SK-N-SH (cell line): ENCODE data around the gene ANKS1B. TPM values are rescaled to one million over a fixed set of nuclear protein-coding genes. Genes with fewer than 3 reads are reported as not detected.

Source experiments
- CTCF ChIA-PET: fragments of 300-600, 350-600 bp; formaldehyde crosslinking; extraction: SDS; loops from one replicate; lab custom pipeline; 2021; lab: Yijun Ruan, JAX
- POLR2A ChIA-PET: fragments of 350-600 bp; sonication (Branson Sonifier 250); formaldehyde crosslinking; extraction: SDS; loops from one replicate; lab custom pipeline; 2020; ENCODE audit warnings: antibody characterized with exemption, inconsistent platforms; lab: Yijun Ruan, JAX
- DNase-seq: peaks from one replicate; pipeline ENCODE4 v3.0.0; 2012
- H2AFZ ChIP-seq: fragments of 200-600 bp; sonication (generic); 2 replicates; pipeline ENCODE4 v1.8.1; 2016; ENCODE audit warnings: antibody characterized with exemption, mild to moderate bottlenecking, low read depth
- H3F3A ChIP-seq: fragments of 200-600 bp; sonication (generic); replicated peaks from 2 replicates; pipeline ENCODE3; 2016; ENCODE audit warnings: antibody characterized with exemption, mild to moderate bottlenecking; ENCODE audit not compliant: insufficient read depth
- H3K27ac ChIP-seq, 2 experiments: fragments of 200-500 bp in 1 of 2; fragments of 200-600 bp in 1 of 2; sonication (Bioruptor generic) in 1 of 2; sonication (generic), shearing (Covaris generic) in 1 of 2; 2 replicates each; pipeline versions ENCODE4 v1.5.1 to v1.6.1; 2014 to 2016; ENCODE audit warnings: low read depth in 2 of 2, inconsistent platforms in 1 of 2, low read length in 1 of 2, mild to moderate bottlenecking in 1 of 2, mixed read lengths in 1 of 2
- H3K27me3 ChIP-seq: fragments of 200-600 bp; sonication (generic), shearing (Covaris generic); 2 replicates; pipeline ENCODE4 v1.6.1; 2016; ENCODE audit warnings: mixed run types; ENCODE audit not compliant: insufficient read depth
- H3K36me3 ChIP-seq, 2 experiments: fragments of 200-500 bp in 1 of 2; fragments of 200-600 bp in 1 of 2; sonication (Bioruptor generic) in 1 of 2; sonication (generic) in 1 of 2; replicated peaks in 1 of 2; 2 replicates each; pipeline versions ENCODE3 to v1.5.1; 2014 to 2016; ENCODE audit warnings: low read length in 1 of 2, mild to moderate bottlenecking in 1 of 2; ENCODE audit not compliant: insufficient read depth in 2 of 2, control insufficient read depth in 1 of 2
- H3K4me1 ChIP-seq, 2 experiments: fragments of 200-500 bp in 1 of 2; fragments of 200-600 bp in 1 of 2; sonication (Bioruptor generic) in 1 of 2; sonication (generic), shearing (Covaris generic) in 1 of 2; 2 replicates each; pipeline versions ENCODE4 v1.5.1 to v1.6.1; 2014 to 2016; ENCODE audit warnings: low read depth in 1 of 2, low read length in 1 of 2, mixed run types in 1 of 2; ENCODE audit not compliant: insufficient read depth in 2 of 2, control insufficient read depth in 1 of 2
- H3K4me2 ChIP-seq: fragments of 200-600 bp; sonication (generic), shearing (Covaris generic); 2 replicates; pipeline ENCODE4 v1.6.1; 2017; ENCODE audit warnings: mixed run types
- H3K4me3 ChIP-seq, 2 experiments: fragments of 200-500 bp in 1 of 2; fragments of 200-600 bp in 1 of 2; sonication (Bioruptor generic) in 1 of 2; sonication (generic), shearing (Covaris generic) in 1 of 2; 2 replicates each; pipeline versions ENCODE4 v1.5.1 to v1.8.1; 2014 to 2016; ENCODE audit warnings: low read depth in 2 of 2, inconsistent platforms in 1 of 2, low read length in 1 of 2, mild to moderate bottlenecking in 1 of 2, mixed read lengths in 1 of 2, moderate library complexity in 1 of 2
- H3K79me2 ChIP-seq: fragments of 200-600 bp; sonication (generic); 2 replicates; pipeline ENCODE4 v1.8.1; 2017; ENCODE audit warnings: mild to moderate bottlenecking; ENCODE audit not compliant: insufficient read depth
- H3K9ac ChIP-seq: fragments of 200-600 bp; sonication (generic); 2 replicates; pipeline ENCODE4 v1.6.1; 2017; ENCODE audit warnings: mixed run types
- H3K9me2 ChIP-seq: fragments of 200-600 bp; sonication (generic); 2 replicates; pipeline ENCODE4 v1.6.1; 2017; ENCODE audit warnings: mixed run types
- H3K9me3 ChIP-seq: fragments of 200-600 bp; sonication (generic); 2 replicates; pipeline ENCODE4 v1.6.1; 2017; ENCODE audit warnings: mixed run types, mild to moderate bottlenecking, moderate library complexity
- H4K20me1 ChIP-seq: fragments of 200-600 bp; sonication (generic); 2 replicates; pipeline ENCODE4 v1.6.1; 2017; ENCODE audit warnings: mild to moderate bottlenecking, mixed run types; ENCODE audit not compliant: insufficient read depth
- ELF1 ChIP-seq: IDR thresholded peaks from 2 replicates; pipeline ENCODE4 v1.4.0; 2012
- EP300 ChIP-seq, 2 experiments: IDR thresholded peaks; 2 replicates each; pipeline versions ENCODE4 v1.4.0 to v1.6.1; 2012; ENCODE audit warnings: borderline replicate concordance in 1 of 2, low read depth in 1 of 2, low read length in 1 of 2
- EZH2phosphoT487 ChIP-seq: fragments of 200-600 bp; sonication (generic); IDR thresholded peaks from 2 replicates; pipeline ENCODE4 v1.6.1; 2017; ENCODE audit warnings: low read depth, mixed run types, mild to moderate bottlenecking, antibody characterized with exemption, moderate library complexity, borderline replicate concordance
- FOSL2 ChIP-seq: IDR thresholded peaks from 2 replicates; pipeline ENCODE4 v1.4.0; 2012; ENCODE audit warnings: low read depth, mild to moderate bottlenecking, moderate library complexity, borderline replicate concordance
- FOXJ3 ChIP-seq: sonication (generic); formaldehyde crosslinking; IDR thresholded peaks from 2 replicates; pipeline ENCODE4 v1.5.1; 2020; ENCODE audit warnings: mild to moderate bottlenecking, missing genetic modification reagents
- FOXM1 ChIP-seq: IDR thresholded peaks from 2 replicates; pipeline ENCODE4 v1.4.0; 2012; ENCODE audit warnings: low read depth, mild to moderate bottlenecking
- GABPA ChIP-seq: IDR thresholded peaks from 2 replicates; pipeline ENCODE4 v1.4.0; 2012; ENCODE audit warnings: low read depth, mild to moderate bottlenecking
- GATA2 ChIP-seq: sonication (generic); formaldehyde crosslinking; IDR thresholded peaks from 2 replicates; pipeline ENCODE4 v1.5.0; 2020; ENCODE audit warnings: mild to moderate bottlenecking, missing genetic modification reagents
- MXI1 ChIP-seq: IDR thresholded peaks from 2 replicates; pipeline ENCODE4 v1.6.1; 2012; ENCODE audit warnings: mild to moderate bottlenecking, low read depth, low read length, improper control_type of control experiment
- NRF1 ChIP-seq: IDR thresholded peaks from 2 replicates; pipeline ENCODE4 v1.6.1; 2012; ENCODE audit warnings: low read depth, mild to moderate bottlenecking, low read length
- RCOR1 ChIP-seq: fragments of 150-350 bp; IDR thresholded peaks from 2 replicates; pipeline ENCODE4 v1.6.1; 2017; ENCODE audit warnings: antibody characterized with exemption, low read length
- RXRA ChIP-seq: IDR thresholded peaks from 2 replicates; pipeline ENCODE4 v1.4.0; 2012; ENCODE audit warnings: low read depth, mild to moderate bottlenecking, borderline replicate concordance
- SIN3A ChIP-seq: IDR thresholded peaks from 2 replicates; pipeline ENCODE4 v1.6.1; 2012; ENCODE audit warnings: low read depth, mild to moderate bottlenecking, low read length, moderate library complexity, borderline replicate concordance
- TCF12 ChIP-seq: IDR thresholded peaks from 2 replicates; pipeline ENCODE4 v1.4.0; 2012
- TEAD4 ChIP-seq: IDR thresholded peaks from 2 replicates; pipeline ENCODE4 v1.4.0; 2012; ENCODE audit warnings: mild to moderate bottlenecking, borderline replicate concordance; ENCODE audit not compliant: insufficient read depth
- YY1 ChIP-seq: IDR thresholded peaks from 2 replicates; pipeline ENCODE4 v1.4.0; 2012; ENCODE audit warnings: low read depth, mild to moderate bottlenecking
- WGBS: methylation state at CpG from one replicate; pipeline ENCODE4 v1.1.6; 2017; ENCODE audit warnings: low lambda C conversion rate; 5-methylcytosine and 5-hydroxymethylcytosine counted together
- polyA plus RNA-seq, 3 experiments: library from polyadenylated mRNA; depleted of rRNA; stranded (reverse); fragments of >200 nt; gene quantifications; 2 replicates each; pipeline ENCODE4 v1.2.3, GENCODE V29; 2012
- TF ChIP-seq, protein P1 (sequence below): IDR thresholded peaks from 2 replicates; pipeline ENCODE4 v1.6.1; 2012; ENCODE audit warnings: mild to moderate bottlenecking, low read depth, low read length, moderate library complexity
- TF ChIP-seq, protein P2 (sequence below): IDR thresholded peaks from 2 replicates; pipeline ENCODE4; 2012
- TF ChIP-seq, protein P3 (sequence below): IDR thresholded peaks from 2 replicates; pipeline ENCODE4 v1.4.0; 2012; ENCODE audit warnings: low read depth, borderline replicate concordance
- TF ChIP-seq, protein P4 (sequence below): IDR thresholded peaks from 2 replicates; pipeline ENCODE4 v1.4.0; 2012; ENCODE audit warnings: low read depth, borderline replicate concordance

The ANKS1B gene
- polyA plus RNA-seq, 1 of the 3 experiments (the other 2 are of a cell fraction), result 1.8 TPM

DNA sequence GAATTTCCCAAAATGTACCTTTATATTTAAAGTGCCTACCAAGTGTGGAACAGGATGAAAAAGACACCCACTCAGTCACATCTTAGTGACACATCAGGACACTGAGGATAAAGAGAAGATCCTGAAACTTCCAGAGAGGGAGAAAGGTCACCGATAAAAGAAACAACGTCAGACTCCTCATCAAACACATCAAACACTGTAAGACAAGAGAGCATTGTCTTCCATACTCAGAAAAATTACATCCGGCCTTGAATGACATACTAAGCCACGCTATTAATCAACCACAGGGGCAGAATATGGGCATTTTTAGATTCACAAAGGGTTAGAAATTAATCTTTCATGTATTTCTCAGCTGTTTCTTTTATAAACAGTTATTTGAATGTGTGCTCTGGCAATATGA lies 849.4 kb downstream of the ANKS1B start:
- Histone ChIP-seq H4K20me1 (no peaks in the 10 kb centered on the region), H3K79me2 (no peaks in the 10 kb centered on the region), H3K9me3 (no peaks in the 10 kb centered on the region), H3K27me3 (no peaks in the 10 kb centered on the region), H3K9ac (no peak overlapping the region), H2AFZ (no peak overlapping the region), H3F3A (no peaks in the 10 kb centered on the region), H3K4me3 (no peak overlapping the region), H3K27ac (no peak overlapping the region), H3K4me2 (no peak overlapping the region), H3K36me3 (no peaks in the 10 kb centered on the region), H3K4me1 (peaks cover 6 to 7% of the 10 kb centered on the region in 2 experiments; a peak in 2 of 4 replicates), H3K9me2 (no peaks in the 10 kb centered on the region)
- no peak for DNase-seq
- ChIA-PET POLR2A (no interaction called here), CTCF (no interaction called here)
- TF ChIP-seq FOXJ3 (CRISPR knock-in tag) (no peak), TCF12 (no peak), NRF1 (no peak), YY1 (no peak), EZH2phosphoT487 (no peak), GATA2 (no peak), ELF1 (no peak), RXRA (no peak), GABPA (no peak), TEAD4 (no peak), FOXM1 (no peak)
- TF ChIP-seq, protein P1, sequence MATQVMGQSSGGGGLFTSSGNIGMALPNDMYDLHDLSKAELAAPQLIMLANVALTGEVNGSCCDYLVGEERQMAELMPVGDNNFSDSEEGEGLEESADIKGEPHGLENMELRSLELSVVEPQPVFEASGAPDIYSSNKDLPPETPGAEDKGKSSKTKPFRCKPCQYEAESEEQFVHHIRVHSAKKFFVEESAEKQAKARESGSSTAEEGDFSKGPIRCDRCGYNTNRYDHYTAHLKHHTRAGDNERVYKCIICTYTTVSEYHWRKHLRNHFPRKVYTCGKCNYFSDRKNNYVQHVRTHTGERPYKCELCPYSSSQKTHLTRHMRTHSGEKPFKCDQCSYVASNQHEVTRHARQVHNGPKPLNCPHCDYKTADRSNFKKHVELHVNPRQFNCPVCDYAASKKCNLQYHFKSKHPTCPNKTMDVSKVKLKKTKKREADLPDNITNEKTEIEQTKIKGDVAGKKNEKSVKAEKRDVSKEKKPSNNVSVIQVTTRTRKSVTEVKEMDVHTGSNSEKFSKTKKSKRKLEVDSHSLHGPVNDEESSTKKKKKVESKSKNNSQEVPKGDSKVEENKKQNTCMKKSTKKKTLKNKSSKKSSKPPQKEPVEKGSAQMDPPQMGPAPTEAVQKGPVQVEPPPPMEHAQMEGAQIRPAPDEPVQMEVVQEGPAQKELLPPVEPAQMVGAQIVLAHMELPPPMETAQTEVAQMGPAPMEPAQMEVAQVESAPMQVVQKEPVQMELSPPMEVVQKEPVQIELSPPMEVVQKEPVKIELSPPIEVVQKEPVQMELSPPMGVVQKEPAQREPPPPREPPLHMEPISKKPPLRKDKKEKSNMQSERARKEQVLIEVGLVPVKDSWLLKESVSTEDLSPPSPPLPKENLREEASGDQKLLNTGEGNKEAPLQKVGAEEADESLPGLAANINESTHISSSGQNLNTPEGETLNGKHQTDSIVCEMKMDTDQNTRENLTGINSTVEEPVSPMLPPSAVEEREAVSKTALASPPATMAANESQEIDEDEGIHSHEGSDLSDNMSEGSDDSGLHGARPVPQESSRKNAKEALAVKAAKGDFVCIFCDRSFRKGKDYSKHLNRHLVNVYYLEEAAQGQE, result no peak
- TF ChIP-seq, protein P2, sequence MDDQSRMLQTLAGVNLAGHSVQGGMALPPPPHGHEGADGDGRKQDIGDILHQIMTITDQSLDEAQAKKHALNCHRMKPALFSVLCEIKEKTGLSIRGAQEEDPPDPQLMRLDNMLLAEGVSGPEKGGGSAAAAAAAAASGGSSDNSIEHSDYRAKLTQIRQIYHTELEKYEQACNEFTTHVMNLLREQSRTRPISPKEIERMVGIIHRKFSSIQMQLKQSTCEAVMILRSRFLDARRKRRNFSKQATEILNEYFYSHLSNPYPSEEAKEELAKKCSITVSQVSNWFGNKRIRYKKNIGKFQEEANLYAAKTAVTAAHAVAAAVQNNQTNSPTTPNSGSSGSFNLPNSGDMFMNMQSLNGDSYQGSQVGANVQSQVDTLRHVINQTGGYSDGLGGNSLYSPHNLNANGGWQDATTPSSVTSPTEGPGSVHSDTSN, result no peak
- TF ChIP-seq, protein P3, sequence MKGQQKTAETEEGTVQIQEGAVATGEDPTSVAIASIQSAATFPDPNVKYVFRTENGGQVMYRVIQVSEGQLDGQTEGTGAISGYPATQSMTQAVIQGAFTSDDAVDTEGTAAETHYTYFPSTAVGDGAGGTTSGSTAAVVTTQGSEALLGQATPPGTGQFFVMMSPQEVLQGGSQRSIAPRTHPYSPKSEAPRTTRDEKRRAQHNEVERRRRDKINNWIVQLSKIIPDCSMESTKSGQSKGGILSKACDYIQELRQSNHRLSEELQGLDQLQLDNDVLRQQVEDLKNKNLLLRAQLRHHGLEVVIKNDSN, result no peak
- WGBS, result 49% methylated on average over 4 of the region's 4 CpGs

DNA sequence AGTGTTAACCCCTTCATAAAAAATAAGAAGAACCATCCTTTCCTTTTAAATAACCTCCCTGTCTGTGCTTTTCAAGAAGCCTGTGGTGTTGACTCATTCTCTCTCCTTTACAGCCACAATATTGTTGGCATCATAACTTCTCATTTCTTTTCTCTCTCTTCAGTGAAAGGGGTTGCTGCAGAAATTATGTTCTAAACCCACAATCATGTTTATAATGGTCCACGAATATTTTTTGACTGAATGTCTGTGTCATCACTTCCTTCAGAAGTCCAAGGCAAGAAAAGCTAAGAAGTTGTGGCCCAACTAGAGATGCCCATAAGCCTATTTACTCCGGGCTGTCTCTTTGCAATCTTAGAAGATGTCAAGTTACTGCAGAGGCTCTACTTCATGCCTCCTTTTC lies 851.3 kb downstream of the ANKS1B start:
- no peak for DNase-seq
- CTCF ChIA-PET, result no interaction called here
- 52% methylated on average over 2 of the region's 2 CpGs for WGBS

More for the DNA sequence above, 851.3 kb downstream of the ANKS1B start:
- H3K27ac ChIP-seq, result no peak overlapping the region
- no peaks in the 10 kb centered on the region for H3K9me2 ChIP-seq
- no peaks in the 10 kb centered on the region for H3K36me3 ChIP-seq
- H3K4me2 ChIP-seq, result no peak overlapping the region
- H3F3A ChIP-seq, result no peaks in the 10 kb centered on the region
- no peak overlapping the region for H2AFZ ChIP-seq
- TF ChIP-seq, protein P4, sequence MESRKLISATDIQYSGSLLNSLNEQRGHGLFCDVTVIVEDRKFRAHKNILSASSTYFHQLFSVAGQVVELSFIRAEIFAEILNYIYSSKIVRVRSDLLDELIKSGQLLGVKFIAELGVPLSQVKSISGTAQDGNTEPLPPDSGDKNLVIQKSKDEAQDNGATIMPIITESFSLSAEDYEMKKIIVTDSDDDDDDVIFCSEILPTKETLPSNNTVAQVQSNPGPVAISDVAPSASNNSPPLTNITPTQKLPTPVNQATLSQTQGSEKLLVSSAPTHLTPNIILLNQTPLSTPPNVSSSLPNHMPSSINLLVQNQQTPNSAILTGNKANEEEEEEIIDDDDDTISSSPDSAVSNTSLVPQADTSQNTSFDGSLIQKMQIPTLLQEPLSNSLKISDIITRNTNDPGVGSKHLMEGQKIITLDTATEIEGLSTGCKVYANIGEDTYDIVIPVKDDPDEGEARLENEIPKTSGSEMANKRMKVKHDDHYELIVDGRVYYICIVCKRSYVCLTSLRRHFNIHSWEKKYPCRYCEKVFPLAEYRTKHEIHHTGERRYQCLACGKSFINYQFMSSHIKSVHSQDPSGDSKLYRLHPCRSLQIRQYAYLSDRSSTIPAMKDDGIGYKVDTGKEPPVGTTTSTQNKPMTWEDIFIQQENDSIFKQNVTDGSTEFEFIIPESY, result no peak
- TF ChIP-seq TEAD4, result no peak
- TF ChIP-seq FOSL2, result no peak
- no peak for TF ChIP-seq EP300 (IDR thresholded peaks at IDR 0.05; ENCODE audit: borderline replicate concordance in 1 of 2, low read depth in 1 of 2, low read length in 1 of 2)
- no peak for TF ChIP-seq TCF12
- TF ChIP-seq SIN3A, result no peak
- TF ChIP-seq RXRA, result no peak
- TF ChIP-seq GATA2, result no peak
- no peak for TF ChIP-seq ELF1
- no peak for TF ChIP-seq MXI1
- no peak for TF ChIP-seq RCOR1
- H3K9me3 ChIP-seq, result no peaks in the 10 kb centered on the region
- POLR2A ChIA-PET, result no interaction called here
- H3K9ac ChIP-seq, result no peak overlapping the region
- no peak overlapping the region for H3K4me3 ChIP-seq
- H3K79me2 ChIP-seq, result no peaks in the 10 kb centered on the region
- no peaks in the 10 kb centered on the region for H3K27me3 ChIP-seq
- peaks cover 5 to 7% of the 10 kb centered on the region in 2 experiments; a peak in 2 of 4 replicates for H3K4me1 ChIP-seq
- H4K20me1 ChIP-seq, result no peaks in the 10 kb centered on the region
